Measurements from ENCODE around the gene SFTPA1. TPM values are rescaled to one million over a fixed set of nuclear protein-coding genes. Genes with fewer than 3 reads are reported as not detected.
"Not testable (repeated sequence)": the region's sequence is repeated elsewhere in the genome, so short reads cannot be mapped to it uniquely, and the experiment has no call there.

SFTPA1 gene
- total RNA-seq, 2 experiments from 2014 or later, result not detected

- no peak overlapping the region for H3K4me3 Mint-ChIP-seq
- POLR2A ChIA-PET, result no interaction called here
- no peaks in the 10 kb centered on the region for H3K4me1 Mint-ChIP-seq (ENCODE audit: low read depth)
- intact Hi-C loops (cut with micrococcal nuclease), result no loop called here
- peaks cover 21% of the 10 kb centered on the region for H3K27me3 Mint-ChIP-seq
- H3K27ac Mint-ChIP-seq, result no peak overlapping the region
- H3K9me3 Mint-ChIP-seq, result no peaks in the 10 kb centered on the region
- no peak for DNase-seq
- CTCF ChIA-PET, result no interaction called here
- no peaks in the 10 kb centered on the region for H3K36me3 Mint-ChIP-seq
These were observed 21.9 kb upstream of the SFTPA1 start for GRCh38 chr10:79588800-79589199.

DNA sequence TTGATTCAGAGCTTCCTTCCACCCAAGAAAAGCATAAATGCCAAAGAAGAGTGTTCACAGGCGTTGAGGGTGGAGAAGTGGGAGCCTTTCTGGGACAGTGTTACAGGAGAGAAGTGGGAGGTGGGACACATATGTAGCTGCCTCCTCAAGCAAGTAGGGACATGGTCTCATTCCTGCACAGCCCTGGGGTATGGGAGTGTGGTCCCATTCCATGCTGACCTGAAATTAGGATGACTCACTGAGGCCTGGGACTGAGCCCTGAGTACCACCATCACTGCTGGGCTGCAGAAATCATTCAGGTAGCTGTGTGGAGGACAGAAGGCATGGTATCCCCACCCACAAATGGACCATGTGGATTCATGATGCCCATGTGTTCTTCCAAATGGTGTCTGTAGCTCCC is 17.4 kb upstream of the SFTPA1 start:
- no peaks in the 10 kb centered on the region for H3K36me3 Mint-ChIP-seq
- no peaks in the 10 kb centered on the region for H3K4me1 Mint-ChIP-seq (ENCODE audit: low read depth)
- H3K4me3 Mint-ChIP-seq, result no peak overlapping the region
- ChIA-PET CTCF (no interaction called here), POLR2A (no interaction called here)
- DNase-seq, result no peak
- intact Hi-C loops (cut with micrococcal nuclease), result no loop called here
- H3K27me3 Mint-ChIP-seq, result peaks cover 22% of the 10 kb centered on the region
- no peak overlapping the region for H3K27ac Mint-ChIP-seq
- H3K9me3 Mint-ChIP-seq, result peaks cover 14% of the 10 kb centered on the region

GRCh38 chr10:79594565-79594964 is 16.2 kb upstream of the SFTPA1 start:
- H3K4me3 Mint-ChIP-seq; H3K4me1 Mint-ChIP-seq (ENCODE audit: low read depth); CTCF ChIA-PET; intact Hi-C loops (cut with micrococcal nuclease); POLR2A ChIA-PET; DNase-seq; H3K36me3 Mint-ChIP-seq; H3K27ac Mint-ChIP-seq: not testable (repeated sequence)
- Mint-ChIP-seq H3K27me3 (peaks cover 19% of the 10 kb centered on the region), H3K9me3 (peaks cover 15% of the 10 kb centered on the region)

DNA sequence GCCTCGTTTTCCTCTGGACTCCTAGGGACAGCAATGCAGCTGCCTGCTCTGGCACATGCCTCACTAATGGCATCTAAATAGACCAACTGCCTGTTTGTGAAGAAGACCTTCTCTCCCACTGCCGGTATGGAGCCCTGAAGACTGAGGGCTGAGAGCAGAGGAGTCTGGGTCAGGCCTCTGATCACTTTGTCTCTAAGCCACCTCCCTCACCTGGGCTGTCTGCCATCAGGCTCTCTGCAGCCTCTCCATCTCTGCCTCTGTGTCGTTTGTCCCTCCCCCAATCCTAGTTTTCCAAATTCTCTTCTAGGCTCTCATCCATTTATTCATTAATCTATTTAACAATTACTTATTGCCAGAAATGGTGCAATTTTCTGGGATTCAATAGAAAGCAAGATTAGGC is 15.2 kb upstream of the SFTPA1 start:
- H3K4me1 Mint-ChIP-seq (ENCODE audit: low read depth), result no peaks in the 10 kb centered on the region
- CTCF ChIA-PET, result no interaction called here
- no peak overlapping the region for H3K4me3 Mint-ChIP-seq
- intact Hi-C loops (cut with micrococcal nuclease), result no loop called here
- DNase-seq, result no peak
- no peak overlapping the region for H3K27ac Mint-ChIP-seq
- peaks cover 17% of the 10 kb centered on the region for H3K27me3 Mint-ChIP-seq
- POLR2A ChIA-PET, result interaction anchor here (0.7 kb wide), 1 partner anchor 7 kb away, joined by 3 read pairs; no protein-coding TSS in a partner anchor
- H3K9me3 Mint-ChIP-seq, result peaks cover 15% of the 10 kb centered on the region
- no peaks in the 10 kb centered on the region for H3K36me3 Mint-ChIP-seq

- POLR2A ChIA-PET; H3K36me3 Mint-ChIP-seq; H3K4me3 Mint-ChIP-seq; H3K4me1 Mint-ChIP-seq (ENCODE audit: low read depth); intact Hi-C loops (cut with micrococcal nuclease); CTCF ChIA-PET; DNase-seq; H3K27ac Mint-ChIP-seq: not testable (repeated sequence)
- peaks cover 22% of the 10 kb centered on the region for H3K9me3 Mint-ChIP-seq
- H3K27me3 Mint-ChIP-seq, result peaks cover 12% of the 10 kb centered on the region
These were observed 11.1 kb upstream of the SFTPA1 start for GRCh38 chr10:79599644-79600043.

DNA sequence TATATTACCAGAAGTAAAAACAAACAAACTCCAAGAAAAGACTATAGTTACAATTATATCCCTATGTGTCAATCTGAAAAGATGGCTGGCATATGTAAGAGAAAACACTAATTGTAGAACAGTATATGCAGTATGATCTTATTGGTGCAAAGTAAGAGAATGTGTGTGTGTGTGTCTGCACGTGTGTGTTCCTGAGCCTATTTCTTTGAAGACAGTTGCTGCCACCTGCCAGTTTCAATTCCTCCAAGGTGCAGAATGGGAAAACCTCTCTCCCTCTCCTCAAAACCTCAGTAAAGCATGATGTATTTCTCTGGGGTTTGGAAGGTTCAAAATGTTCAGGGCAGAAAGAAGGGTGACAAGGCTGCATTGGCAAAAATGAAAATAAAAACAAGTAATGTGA is 8.8 kb upstream of the SFTPA1 start:
- Mint-ChIP-seq H3K4me3 (no peak overlapping the region), H3K9me3 (peaks cover 22% of the 10 kb centered on the region), H3K4me1 (ENCODE audit: low read depth) (no peaks in the 10 kb centered on the region), H3K27me3 (peaks cover 9% of the 10 kb centered on the region), H3K27ac (no peak overlapping the region), H3K36me3 (no peaks in the 10 kb centered on the region)
- no peak for DNase-seq
- ChIA-PET POLR2A (no interaction called here), CTCF (no interaction called here)
- intact Hi-C loops (cut with micrococcal nuclease), result no loop called here

DNA sequence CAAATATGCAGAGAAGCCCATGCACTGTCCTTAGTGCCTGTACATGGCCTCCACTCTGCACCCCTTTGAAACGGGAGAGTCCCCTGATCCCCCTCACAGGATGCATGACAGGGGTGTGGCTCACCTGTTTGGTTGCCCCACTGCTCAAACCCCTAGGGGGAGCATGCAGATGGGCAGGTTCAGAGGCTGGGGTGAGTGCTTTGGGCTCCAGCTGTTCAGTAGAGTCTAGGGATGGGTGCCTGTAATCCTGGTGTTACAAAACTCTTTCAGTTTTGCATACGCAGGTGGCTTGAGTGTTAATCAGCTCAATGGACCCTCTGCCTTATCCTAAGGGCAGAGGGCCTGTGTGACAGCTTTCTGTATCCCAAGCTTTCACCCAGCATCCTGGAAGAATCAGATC is 7.8 kb upstream of the SFTPA1 start:
- Mint-ChIP-seq H3K9me3 (peaks cover 12% of the 10 kb centered on the region), H3K4me3 (no peak overlapping the region), H3K36me3 (no peaks in the 10 kb centered on the region)

GRCh38 chr10:79604294-79604693 is 6.4 kb upstream of the SFTPA1 start:
- POLR2A ChIA-PET, result no interaction called here
- Mint-ChIP-seq H3K36me3 (no peaks in the 10 kb centered on the region), H3K27me3 (peaks cover 3% of the 10 kb centered on the region), H3K4me1 (ENCODE audit: low read depth) (no peaks in the 10 kb centered on the region), H3K4me3 (no peak overlapping the region), H3K9me3 (peaks cover 7% of the 10 kb centered on the region), H3K27ac (no peak overlapping the region)
- intact Hi-C loops (cut with micrococcal nuclease), result no loop called here
- CTCF ChIA-PET, result no interaction called here
- no peak for DNase-seq

More for the DNA sequence above, 7.8 kb upstream of the SFTPA1 start:
- no peak overlapping the region for H3K27ac Mint-ChIP-seq
- no peak for DNase-seq
- ChIA-PET CTCF (no interaction called here), POLR2A (interaction anchor here (0.6 kb wide), 1 partner anchor 8 kb away, joined by 3 read pairs; no protein-coding TSS in a partner anchor)
- H3K27me3 Mint-ChIP-seq, result peaks cover 6% of the 10 kb centered on the region
- intact Hi-C loops (cut with micrococcal nuclease), result no loop called here
- H3K4me1 Mint-ChIP-seq (ENCODE audit: low read depth), result no peaks in the 10 kb centered on the region

- no peak for DNase-seq
- H3K4me3 Mint-ChIP-seq, result no peak overlapping the region
- peaks cover 7% of the 10 kb centered on the region for H3K9me3 Mint-ChIP-seq
- H3K27me3 Mint-ChIP-seq, result peaks cover 3% of the 10 kb centered on the region
- CTCF ChIA-PET, result interaction anchor here (4.3 kb wide), 1 partner anchor 67 kb away, joined by 19 read pairs; no protein-coding TSS in a partner anchor
- POLR2A ChIA-PET, result no interaction called here
- no peak overlapping the region for H3K27ac Mint-ChIP-seq
- no peaks in the 10 kb centered on the region for H3K36me3 Mint-ChIP-seq
- intact Hi-C loops (cut with micrococcal nuclease), result no loop called here
- H3K4me1 Mint-ChIP-seq (ENCODE audit: low read depth), result no peaks in the 10 kb centered on the region
These were observed 5.4 kb upstream of the SFTPA1 start for GRCh38 chr10:79605308-79605707.

DNA sequence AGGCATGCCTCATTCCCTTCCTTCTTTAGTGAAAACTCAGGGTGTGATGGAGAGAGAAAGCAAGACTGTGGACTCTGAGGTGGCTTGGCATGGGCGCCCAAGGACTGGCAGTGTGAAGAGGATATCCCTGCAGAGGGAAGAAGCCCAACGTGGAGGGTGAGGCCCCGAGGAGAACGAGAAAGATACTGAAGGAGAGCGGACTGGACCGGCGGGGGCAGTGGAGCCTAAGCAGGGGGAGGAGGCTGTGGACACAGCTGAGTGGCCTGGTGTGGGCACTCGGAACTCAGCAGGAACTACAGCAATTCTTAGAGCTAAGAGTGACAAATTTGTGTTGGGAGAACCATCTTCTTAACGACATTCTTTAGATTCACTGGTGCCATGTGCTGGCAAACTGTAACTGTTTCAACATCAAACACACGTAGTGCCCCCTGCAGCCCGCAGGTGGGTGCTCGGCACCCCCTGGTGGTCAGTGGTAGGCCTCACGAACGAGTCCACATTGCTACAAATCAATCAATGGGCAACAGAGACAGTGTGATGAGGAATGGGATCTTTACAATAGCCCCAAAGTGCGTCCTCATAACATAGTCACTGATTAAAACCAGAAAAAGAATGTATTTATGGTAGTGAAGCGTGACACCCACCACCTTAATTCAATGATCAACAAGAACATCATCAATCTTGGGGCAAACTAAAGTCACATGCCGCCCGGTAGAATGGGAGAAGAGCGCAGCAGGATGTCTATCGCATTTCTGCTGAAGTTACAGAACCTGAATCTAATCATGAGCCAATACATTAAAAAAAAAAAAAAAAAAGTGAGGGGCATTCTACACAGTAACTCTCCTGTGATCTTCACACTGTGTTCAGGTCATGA is 2.0 kb upstream of the SFTPA1 start:
- intact Hi-C loops (cut with micrococcal nuclease), result loop anchor here (1.0 to 2.0 kb wide), 2 partner anchors 46 to 72 kb away; no protein-coding TSS in a partner anchor
- peak; percentile 59 for DNase-seq
- Mint-ChIP-seq H3K27me3 (peaks cover 3% of the 10 kb centered on the region), H3K9me3 (peaks cover under 1% of the 10 kb centered on the region), H3K36me3 (no peaks in the 10 kb centered on the region), H3K4me1 (ENCODE audit: low read depth) (no peaks in the 10 kb centered on the region), H3K4me3 (no peak overlapping the region), H3K27ac (no peak overlapping the region)
- ChIA-PET CTCF (interaction anchor here (1.2 to 4.3 kb wide), 3 partner anchors 22 to 71 kb away, joined by 4 to 19 read pairs (median 5); no protein-coding TSS in a partner anchor), POLR2A (no interaction called here)

- H3K4me1 Mint-ChIP-seq (ENCODE audit: low read depth); POLR2A ChIA-PET; H3K27me3 Mint-ChIP-seq; H3K9me3 Mint-ChIP-seq; intact Hi-C loops (cut with micrococcal nuclease); H3K27ac Mint-ChIP-seq; DNase-seq; H3K4me3 Mint-ChIP-seq; H3K36me3 Mint-ChIP-seq; CTCF ChIA-PET: not testable (repeated sequence)
These were observed 646 bp downstream of the SFTPA1 start for GRCh38 chr10:79611193-79611976.

DNA sequence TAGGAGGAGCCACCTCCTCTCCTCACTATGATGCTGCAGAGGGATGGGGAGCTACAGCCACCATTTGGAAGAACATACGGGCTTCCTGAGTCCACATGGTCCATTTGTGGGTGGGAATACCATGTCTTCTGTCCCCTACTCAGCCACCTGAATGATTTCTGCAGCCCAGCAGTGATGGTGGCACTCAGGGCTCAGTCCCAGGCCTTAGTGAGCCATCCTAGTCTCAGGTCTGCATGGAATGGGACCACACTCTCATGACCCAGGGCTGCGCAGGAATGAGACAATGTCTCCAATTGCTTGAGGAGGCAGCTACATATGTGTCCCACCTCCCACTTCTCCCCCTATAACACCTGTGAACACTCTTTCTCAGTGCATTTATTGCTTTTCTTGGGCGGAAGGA is 4.8 kb downstream of the SFTPA1 start:
- intact Hi-C loops (cut with micrococcal nuclease), result no loop called here
- Mint-ChIP-seq H3K9me3 (no peaks in the 10 kb centered on the region), H3K27ac (no peak overlapping the region), H3K4me1 (ENCODE audit: low read depth) (no peaks in the 10 kb centered on the region), H3K27me3 (peaks cover 7% of the 10 kb centered on the region), H3K4me3 (no peak overlapping the region), H3K36me3 (no peaks in the 10 kb centered on the region)
- CTCF ChIA-PET, result no interaction called here
- no peak for DNase-seq
- POLR2A ChIA-PET, result no interaction called here
